Midbrain (tissue), 1 donor: ENCODE measurements around the gene CHD9.
"Not testable (repeated sequence)": the region's sequence is repeated elsewhere in the genome, so short reads cannot be mapped to it uniquely, and the experiment has no call there.

Experiments
- DNase-seq: peaks from one replicate; lab custom pipeline; 2025; lab: John Stamatoyannopoulos, UW

Gene CHD9

GRCh38 chr16:53054670-53055485 is at the start of gene CHD9:
CHD9 (plus strand) TSS chr16:53054991; CDS start chr16:53156090, 101,099 bp downstream.
- peak; percentile 92 for DNase-seq

DNA sequence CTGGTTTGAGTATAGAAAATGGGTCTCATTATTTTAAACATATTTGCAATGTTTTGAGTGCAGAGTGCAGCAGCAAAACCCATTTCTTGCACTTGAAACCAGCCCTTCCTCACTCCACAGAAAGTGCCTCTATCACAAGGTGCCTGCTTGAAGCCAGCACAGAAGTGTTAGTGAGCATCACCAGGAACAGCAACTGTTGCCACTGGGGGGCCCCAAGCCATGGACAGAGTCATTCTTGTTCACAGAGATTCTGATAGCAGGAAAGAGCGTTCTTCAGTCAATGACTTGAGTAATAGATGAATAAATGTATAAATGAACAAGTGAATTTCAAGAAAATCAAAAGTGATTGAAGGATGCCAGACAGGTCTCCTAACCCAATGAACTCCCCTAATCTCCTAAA is 47.7 kb upstream of the CHD9 start:
- DNase-seq = no peak

- DNase-seq = no peak
Measured at GRCh38 chr16:53014287-53014686, 40.5 kb upstream of the CHD9 start.

GRCh38 chr16:53018834-53019416 is 35.9 kb upstream of the CHD9 start:
- no peak for DNase-seq

GRCh38 chr16:53022374-53022773 is 32.4 kb upstream of the CHD9 start:
- peak; percentile 20 for DNase-seq

GRCh38 chr16:53024045-53024444 is 30.7 kb upstream of the CHD9 start:
- no peak for DNase-seq

DNA sequence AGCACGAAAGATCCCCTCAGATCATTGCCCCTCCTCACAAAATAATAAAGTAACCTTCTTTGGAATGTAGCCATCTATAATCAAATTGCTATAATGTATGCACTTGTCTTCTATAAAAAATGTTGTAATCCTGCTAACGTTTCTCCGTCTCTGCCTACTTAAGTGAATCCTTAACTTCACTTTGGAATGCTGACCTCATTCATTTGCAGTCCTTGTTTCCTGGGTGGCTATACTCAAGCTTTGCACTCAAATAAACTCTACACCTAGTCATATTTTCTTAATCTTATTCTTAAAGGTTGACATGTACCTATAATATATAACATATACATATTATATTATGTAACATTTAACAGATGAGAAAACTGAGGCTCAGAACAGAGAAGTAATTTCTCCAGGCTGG is 24.8 kb upstream of the CHD9 start:
- no peak for DNase-seq

DNA sequence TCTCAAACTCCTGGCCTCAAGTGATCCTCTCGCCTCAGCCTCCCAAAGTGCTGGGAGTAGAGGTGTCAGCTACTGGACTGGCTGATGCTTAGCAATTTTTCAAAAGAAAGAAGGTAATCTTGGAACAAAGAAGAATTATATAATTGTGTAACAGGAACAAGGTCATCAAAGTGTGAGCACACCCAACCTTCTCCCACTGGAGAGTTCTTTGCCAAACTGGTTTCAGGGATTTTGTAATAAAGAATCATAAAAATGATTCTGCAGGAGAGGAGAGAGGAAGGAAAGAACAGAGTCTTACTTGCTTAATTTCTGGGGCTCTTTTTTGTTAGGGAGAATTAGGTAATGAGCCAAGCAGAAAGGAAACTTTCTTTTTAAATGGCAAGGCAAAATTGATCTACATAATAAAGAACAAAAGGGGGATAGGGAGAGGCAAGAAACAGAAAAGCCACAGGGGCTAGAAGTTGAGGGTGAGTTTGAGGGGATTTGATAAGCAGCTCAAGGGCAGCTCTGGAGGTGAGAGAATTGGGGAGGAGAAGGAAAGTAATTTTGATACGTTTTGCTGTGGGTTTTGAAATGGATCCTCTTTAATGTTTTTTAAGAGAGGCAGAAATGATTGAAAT is 23.4 kb upstream of the CHD9 start:
- no peak for DNase-seq

- DNase-seq = no peak
Measured at GRCh38 chr16:53034306-53034705, 20.5 kb upstream of the CHD9 start.

DNA sequence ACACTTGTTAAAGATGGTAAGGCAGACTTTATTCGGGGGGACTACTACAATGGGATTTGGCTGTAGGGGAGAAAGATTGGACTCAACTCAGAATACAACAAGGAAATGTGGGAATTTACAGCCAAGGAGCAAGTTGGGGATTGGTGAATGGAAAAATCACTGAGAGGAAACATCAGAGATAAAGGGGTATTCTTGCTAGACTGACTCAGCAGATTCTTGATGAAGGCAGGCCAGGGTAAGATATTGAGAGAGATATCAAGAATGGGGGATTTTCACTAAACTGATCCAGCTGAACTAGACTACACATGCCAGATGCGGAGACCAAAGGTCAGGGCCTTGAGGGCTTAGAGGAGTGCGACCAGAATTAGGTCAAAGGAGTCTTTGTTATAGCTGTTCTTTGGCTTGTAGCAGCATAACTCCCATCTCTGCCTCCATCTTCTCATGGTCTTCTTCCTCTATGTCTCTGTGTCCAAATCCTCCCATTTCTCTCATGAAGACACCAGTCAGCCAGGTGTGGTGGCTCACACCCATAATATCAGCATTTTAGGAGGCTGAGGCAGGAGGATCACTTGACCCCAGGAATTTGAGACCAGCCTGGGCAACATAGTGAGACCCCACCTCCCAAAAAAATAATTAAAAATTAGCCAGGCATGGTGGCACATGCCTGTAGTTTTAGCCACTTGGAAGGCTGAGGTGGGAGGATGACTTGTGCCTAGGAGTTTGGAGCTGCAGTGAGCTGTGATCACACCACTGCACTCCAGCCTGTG is 19.4 kb upstream of the CHD9 start:
- DNase-seq = no peak

DNA sequence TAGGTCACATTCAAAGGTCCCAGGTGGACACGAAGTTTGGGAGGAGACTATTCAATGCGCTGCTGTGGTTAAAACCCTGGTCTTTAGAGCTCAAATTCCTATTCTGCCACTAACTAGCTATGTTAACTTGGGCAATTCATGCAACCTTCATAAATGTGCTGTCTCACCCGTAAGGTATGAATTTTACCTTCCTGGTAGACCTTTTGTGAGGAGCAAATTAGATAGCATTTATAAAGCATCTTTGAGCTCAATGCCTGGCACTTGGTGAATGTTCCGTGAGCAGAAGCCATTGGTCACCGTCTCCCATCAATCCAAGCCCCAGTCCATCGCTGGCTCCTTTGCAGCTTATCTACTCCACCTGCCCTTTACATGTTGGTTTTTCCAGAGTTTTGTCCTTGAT is 18.7 kb upstream of the CHD9 start:
- DNase-seq = no peak

GRCh38 chr16:53036711-53037110 is 18.1 kb upstream of the CHD9 start:
- not testable (repeated sequence) for DNase-seq

DNA sequence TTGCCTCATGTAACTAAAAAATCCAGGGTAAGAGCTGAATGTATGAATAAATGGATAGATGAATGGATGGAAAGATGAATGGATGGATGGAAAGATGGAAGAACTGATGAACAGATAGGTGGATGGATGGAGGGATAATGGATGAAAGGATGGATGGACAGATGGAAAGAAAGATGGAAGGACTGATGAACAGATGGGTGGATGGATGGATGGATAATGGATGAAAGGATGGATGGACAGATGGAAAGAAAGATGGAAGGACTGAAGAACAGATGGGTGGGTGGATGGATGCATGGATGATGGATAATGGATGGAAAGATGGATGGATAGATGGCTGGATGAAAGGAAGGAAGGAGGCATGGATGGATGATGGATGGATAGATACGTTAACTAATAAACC is 14.0 kb upstream of the CHD9 start:
- no peak for DNase-seq

DNA sequence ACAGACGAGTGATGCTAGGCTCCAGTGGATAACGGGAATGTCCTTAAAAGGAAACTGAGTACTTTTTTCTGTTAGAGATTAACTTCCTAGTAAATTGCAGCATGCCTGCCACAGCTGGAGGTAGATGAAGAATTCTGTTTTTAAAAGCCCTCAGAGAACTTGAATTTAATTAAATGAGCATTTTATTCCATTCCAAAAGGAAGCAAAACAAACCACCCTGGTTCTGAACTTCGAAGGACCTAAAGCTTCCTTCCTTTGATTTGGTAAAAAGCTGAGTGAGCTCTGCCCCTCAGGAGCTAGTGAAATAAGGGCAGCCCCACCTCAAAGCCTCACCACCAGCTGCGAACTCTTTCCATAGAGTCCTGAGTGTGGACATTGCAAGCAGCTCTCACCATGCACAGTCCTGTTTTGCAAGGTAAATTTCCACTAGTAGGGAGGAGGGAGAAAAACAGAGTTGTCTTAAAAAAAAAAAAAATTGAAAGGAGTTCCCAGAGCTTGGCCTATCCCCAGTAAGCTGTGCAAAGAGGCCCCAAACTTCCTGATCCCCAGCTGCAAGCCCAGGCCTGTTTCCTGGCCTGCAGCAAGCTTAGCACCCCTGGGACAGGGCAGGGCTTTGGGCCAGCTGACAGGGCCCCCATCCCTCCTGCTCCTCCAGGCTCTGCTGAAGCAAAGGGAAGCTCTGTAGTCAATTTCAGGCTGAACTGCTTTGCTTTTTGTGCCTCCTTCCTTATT is 13.3 kb upstream of the CHD9 start:
- no peak for DNase-seq

DNA sequence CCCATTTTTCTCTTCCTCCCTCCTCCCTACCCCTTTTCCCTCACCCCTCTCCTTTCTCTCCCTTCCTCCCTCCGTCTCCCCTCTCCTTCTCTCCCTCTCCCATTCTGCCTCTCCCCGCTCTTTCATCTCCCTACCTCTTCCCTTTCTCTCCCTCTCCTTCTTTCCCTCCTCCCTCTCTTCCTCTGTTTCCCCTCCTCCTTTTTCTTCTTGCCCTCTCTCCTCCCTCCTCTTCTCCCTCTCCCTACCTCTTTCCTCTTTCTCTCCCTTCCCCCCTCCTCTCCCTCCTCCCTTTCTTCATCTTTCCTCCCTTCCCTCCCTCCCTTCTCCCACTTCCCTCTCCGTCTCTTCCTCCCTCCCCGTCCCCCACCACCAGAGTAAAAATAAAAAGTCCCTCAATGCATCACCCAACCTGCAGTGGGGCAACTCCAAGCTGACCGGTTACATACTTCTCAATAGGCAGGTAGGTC is 12.5 kb upstream of the CHD9 start:
- DNase-seq = no peak

GRCh38 chr16:53043428-53043831 is 11.4 kb upstream of the CHD9 start:
- DNase-seq = no peak

- no peak for DNase-seq
Measured at GRCh38 chr16:53043986-53044601, 10.7 kb upstream of the CHD9 start.

GRCh38 chr16:53045341-53046220 is 9.2 kb upstream of the CHD9 start:
- no peak for DNase-seq

DNA sequence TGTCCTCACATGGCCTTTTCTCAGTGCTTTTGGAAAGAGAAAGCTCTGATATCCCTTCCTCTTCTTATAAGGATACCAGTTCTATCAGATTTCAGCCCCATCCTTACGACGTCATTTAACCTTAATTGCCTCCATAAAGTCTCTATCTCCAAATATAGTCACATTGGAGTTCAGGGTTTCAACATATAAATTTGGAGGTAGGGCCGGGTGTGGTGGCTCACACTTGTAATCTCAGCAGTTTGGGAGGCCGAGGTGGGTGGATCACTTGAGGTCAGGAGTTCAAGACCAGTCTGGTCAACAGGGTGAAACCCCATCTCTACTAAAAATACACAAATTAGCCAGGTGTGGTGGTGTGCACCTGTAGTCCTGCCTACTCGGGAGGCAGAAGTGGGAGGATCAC is 7.3 kb upstream of the CHD9 start:
- DNase-seq = not testable (repeated sequence)
